Measurements from ENCODE around the gene CACNG8.
"Not testable (repeated sequence)": the region's sequence is repeated elsewhere in the genome, so short reads cannot be mapped to it uniquely, and the experiment has no call there.

Gene CACNG8

DNA sequence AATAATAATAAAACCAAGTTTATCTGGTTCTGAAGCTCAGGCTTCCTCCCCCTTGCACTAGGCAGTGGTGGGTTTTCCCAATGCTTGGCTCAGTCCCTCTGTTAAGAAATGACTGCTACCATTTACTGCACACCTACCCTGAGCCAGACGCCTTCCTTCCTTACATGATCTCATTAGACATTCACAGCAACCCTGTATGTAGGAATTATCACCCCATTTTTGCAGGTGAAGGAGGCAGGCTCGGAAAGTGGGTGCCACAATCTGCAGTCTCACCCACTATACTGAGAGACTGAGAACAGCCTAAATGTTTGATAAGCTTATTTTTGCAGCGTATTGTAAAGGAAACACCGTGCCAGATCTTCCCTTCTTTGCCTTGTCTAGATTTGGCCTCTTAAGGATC is 18.3 kb upstream of the CACNG8 start:
- TF ChIP-seq ZFX (IDR thresholded peaks at IDR 0.05) = no peak
- TF ChIP-seq, protein P1, sequence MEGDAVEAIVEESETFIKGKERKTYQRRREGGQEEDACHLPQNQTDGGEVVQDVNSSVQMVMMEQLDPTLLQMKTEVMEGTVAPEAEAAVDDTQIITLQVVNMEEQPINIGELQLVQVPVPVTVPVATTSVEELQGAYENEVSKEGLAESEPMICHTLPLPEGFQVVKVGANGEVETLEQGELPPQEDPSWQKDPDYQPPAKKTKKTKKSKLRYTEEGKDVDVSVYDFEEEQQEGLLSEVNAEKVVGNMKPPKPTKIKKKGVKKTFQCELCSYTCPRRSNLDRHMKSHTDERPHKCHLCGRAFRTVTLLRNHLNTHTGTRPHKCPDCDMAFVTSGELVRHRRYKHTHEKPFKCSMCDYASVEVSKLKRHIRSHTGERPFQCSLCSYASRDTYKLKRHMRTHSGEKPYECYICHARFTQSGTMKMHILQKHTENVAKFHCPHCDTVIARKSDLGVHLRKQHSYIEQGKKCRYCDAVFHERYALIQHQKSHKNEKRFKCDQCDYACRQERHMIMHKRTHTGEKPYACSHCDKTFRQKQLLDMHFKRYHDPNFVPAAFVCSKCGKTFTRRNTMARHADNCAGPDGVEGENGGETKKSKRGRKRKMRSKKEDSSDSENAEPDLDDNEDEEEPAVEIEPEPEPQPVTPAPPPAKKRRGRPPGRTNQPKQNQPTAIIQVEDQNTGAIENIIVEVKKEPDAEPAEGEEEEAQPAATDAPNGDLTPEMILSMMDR (conservative IDR thresholded peaks at IDR 0.05) = no peak
- no peak overlapping the region for H3K27ac ChIP-seq

GRCh38 chr19:53944933-53945332 is 17.8 kb upstream of the CACNG8 start:
- no peak overlapping the region for H3K27ac ChIP-seq
- TF ChIP-seq, protein P1 (conservative IDR thresholded peaks at IDR 0.05) = no peak
- TF ChIP-seq ZFX (IDR thresholded peaks at IDR 0.05) = no peak

DNA sequence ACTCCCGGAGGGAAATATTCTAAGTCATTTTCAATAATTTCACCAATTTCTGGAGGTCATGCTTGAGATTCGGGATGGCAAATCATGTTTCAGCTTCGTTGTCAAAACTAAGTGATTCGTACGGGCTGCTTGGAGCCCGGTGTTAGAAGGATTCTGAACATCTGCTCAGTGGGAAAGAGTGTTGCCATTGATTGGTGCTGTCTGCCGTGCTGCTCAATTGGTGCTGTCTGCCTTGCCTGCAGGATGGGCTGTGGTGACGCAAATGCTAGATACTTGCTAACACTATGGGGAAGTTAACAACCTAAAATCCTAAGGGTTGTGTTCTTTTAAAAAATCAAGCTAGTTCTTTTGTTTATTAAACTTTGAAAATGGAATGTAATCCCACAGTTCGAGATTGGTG is 17.3 kb upstream of the CACNG8 start:
- no peak overlapping the region for H3K27ac ChIP-seq
- TF ChIP-seq ZFX (IDR thresholded peaks at IDR 0.05) = no peak
- TF ChIP-seq, protein P1 (conservative IDR thresholded peaks at IDR 0.05) = no peak

DNA sequence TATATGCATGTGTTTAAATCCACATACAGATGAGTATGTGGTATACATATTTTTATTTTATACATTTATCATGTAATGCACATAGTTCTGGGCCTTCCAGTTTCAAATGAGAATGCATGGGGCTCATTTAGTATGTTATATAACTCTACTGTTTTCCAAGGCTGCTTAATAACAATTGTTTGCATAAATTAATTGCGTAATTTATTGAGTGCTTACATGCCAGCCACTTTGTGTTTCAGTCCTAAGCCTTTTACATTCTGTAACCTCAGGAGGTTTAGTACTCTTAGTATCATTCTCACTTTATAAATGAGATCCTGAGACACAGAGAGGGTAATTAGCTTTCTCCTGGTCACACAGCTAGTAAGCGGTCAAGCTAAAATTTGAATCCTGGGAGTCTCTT is 16.7 kb upstream of the CACNG8 start:
- no peak overlapping the region for H3K27ac ChIP-seq
- no peak for TF ChIP-seq ZFX (IDR thresholded peaks at IDR 0.05)
- TF ChIP-seq, protein P1 (conservative IDR thresholded peaks at IDR 0.05) = no peak

- TF ChIP-seq, protein P1 (conservative IDR thresholded peaks at IDR 0.05) = no peak; the same call in 1 of the 2 replicates
- no peak for TF ChIP-seq ZFX (IDR thresholded peaks at IDR 0.05)
- no peak overlapping the region for H3K27ac ChIP-seq
These were observed 15.1 kb upstream of the CACNG8 start for GRCh38 chr19:53947624-53948023.

DNA sequence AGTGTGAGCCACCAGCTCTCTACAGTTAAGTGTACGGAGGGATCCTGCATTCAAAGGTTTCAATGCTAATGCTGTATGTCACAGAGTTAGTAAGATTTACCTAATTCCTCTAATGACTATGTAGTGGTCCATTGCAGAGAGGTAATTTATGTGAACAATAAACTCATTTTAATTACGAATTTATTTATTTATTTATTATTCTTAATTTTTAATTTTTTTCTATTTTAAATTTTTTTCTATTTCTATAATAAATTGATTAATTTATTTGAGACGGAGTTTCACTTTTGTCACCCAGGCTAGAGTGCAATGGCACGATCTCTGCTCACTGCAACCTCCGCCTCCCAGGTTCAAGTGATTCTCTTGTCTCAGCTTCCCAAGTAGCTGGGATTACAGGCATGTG is 14.1 kb upstream of the CACNG8 start:
- H3K27ac ChIP-seq = not testable (repeated sequence)

DNA sequence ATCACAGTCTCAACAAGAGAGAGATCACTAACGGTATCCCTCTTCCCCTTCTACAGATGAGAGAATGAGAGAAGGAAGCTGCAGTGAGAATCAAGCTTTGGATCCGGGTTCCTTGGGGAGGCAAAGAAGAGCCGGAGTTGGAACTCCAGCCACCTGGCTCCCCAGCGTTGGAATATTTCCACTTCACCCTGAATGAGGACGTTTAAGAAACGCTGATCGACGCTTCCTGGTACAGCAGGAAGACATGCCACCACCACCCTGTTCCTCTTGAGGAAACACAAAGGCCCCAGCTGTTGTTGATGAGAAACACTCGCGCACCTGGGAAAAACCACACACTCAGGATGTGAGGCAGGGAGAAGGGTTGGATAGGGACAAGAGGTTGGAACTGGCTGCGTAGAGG is 11.3 kb upstream of the CACNG8 start:
- H3K27ac ChIP-seq = no peak overlapping the region
- TF ChIP-seq, protein P1 (conservative IDR thresholded peaks at IDR 0.05) = no peak
- TF ChIP-seq ZFX (IDR thresholded peaks at IDR 0.05) = no peak

DNA sequence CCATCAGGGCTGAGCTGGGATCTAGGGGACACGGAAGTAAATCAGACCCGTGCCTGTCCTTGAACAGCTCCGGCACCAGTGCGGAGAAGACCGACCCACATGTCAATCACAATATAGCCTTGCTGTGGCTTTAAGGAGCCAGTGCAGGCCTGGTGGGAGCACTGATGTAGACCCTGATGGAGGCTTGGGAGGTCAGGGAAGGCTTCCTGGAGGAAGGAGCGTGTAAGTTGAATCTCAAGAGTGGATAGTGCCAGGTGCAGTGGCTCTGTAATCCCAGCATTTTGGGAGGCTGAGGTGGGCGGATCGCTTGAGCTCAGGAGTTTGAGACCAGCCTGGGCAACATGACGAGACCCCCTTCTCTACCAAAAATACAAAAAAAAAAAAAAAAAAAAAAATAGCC is 10.8 kb upstream of the CACNG8 start:
- H3K27ac ChIP-seq = no peak overlapping the region
- no peak for TF ChIP-seq ZFX (IDR thresholded peaks at IDR 0.05)
- TF ChIP-seq, protein P1 (conservative IDR thresholded peaks at IDR 0.05) = no peak
